Measurements from ENCODE around the gene DOK6. TPM values are rescaled to one million over a fixed set of nuclear protein-coding genes. Genes with fewer than 3 reads are reported as not detected.
A peak's percentile ranks its signal among the peaks of the same experiment; 100 is the strongest.

The DOK6 gene
- total RNA-seq, 1 donor from 2014 or later: 0.43 TPM

- H3K4me3 ChIP-seq: no peak overlapping the region
- Mint-ChIP-seq H3K27me3 (ENCODE audit: insufficient read depth, low read depth) (no peaks in the 10 kb centered on the region), H3K9me3 (peaks cover 2% of the 10 kb centered on the region)
Measured at GRCh38 chr18:69808399-69808798, 407.7 kb downstream of the DOK6 start.

GRCh38 chr18:69813559-69813958 is 412.9 kb downstream of the DOK6 start:
- no peak for TF ChIP-seq CTCF (IDR thresholded peaks at IDR 0.05)
- TF ChIP-seq EZH2phosphoT487 (IDR thresholded peaks at IDR 0.05): no peak
- TF ChIP-seq EZH2 (IDR thresholded peaks at IDR 0.05): no peak
- Histone ChIP-seq H3K4me1 (no peaks in the 10 kb centered on the region), H3K9me3 (ENCODE audit: low read depth) (no peaks in the 10 kb centered on the region), H3K27ac (no peak overlapping the region), H3K79me2 (ENCODE audit: low read depth) (no peaks in the 10 kb centered on the region), H3K4me2 (no peak overlapping the region), H2AFZ (replicated peaks) (no peak overlapping the region), H3K36me3 (no peaks in the 10 kb centered on the region), H3K9ac (no peak overlapping the region), H3K4me3 (no peak overlapping the region), H3K27me3 (no peaks in the 10 kb centered on the region), H4K20me1 (ENCODE audit: low read depth) (no peaks in the 10 kb centered on the region), H3F3A (ENCODE audit: low read depth) (no peaks in the 10 kb centered on the region)
- no peak for DNase-seq (ENCODE audit: low spot score)
- Mint-ChIP-seq H3K4me3 (no peak overlapping the region), H3K27ac (no peak overlapping the region), H3K36me3 (peaks cover 1% of the 10 kb centered on the region), H3K4me1 (no peaks in the 10 kb centered on the region), H3K27me3 (ENCODE audit: insufficient read depth, low read depth) (no peaks in the 10 kb centered on the region), H3K9me3 (peaks cover 4% of the 10 kb centered on the region)

More at GRCh38 chr18:69808399-69808798, 407.7 kb downstream of the DOK6 start:
- Mint-ChIP-seq H3K4me3 (no peak overlapping the region), H3K27ac (no peak overlapping the region), H3K4me1 (no peaks in the 10 kb centered on the region), H3K36me3 (peaks cover 1% of the 10 kb centered on the region)
- no peak overlapping the region for H3K27ac ChIP-seq
- H2AFZ ChIP-seq (replicated peaks): no peak overlapping the region
- no peaks in the 10 kb centered on the region for H3F3A ChIP-seq (ENCODE audit: low read depth)
- no peak overlapping the region for H3K4me2 ChIP-seq
- no peaks in the 10 kb centered on the region for H3K36me3 ChIP-seq
- H3K79me2 ChIP-seq (ENCODE audit: low read depth): no peaks in the 10 kb centered on the region
- no peak for DNase-seq (ENCODE audit: low spot score)
- no peaks in the 10 kb centered on the region for H4K20me1 ChIP-seq (ENCODE audit: low read depth)
- TF ChIP-seq CTCF (IDR thresholded peaks at IDR 0.05): no peak
- no peak for TF ChIP-seq EZH2phosphoT487 (IDR thresholded peaks at IDR 0.05)
- TF ChIP-seq EZH2 (IDR thresholded peaks at IDR 0.05): no peak
- no peaks in the 10 kb centered on the region for H3K27me3 ChIP-seq
- H3K9ac ChIP-seq: no peak overlapping the region
- no peaks in the 10 kb centered on the region for H3K9me3 ChIP-seq (ENCODE audit: low read depth)
- H3K4me1 ChIP-seq: no peaks in the 10 kb centered on the region

GRCh38 chr18:69814861-69815385 is 414.2 kb downstream of the DOK6 start:
- H3K4me1 ChIP-seq: no peaks in the 10 kb centered on the region
- no peaks in the 10 kb centered on the region for H3K27me3 Mint-ChIP-seq (ENCODE audit: insufficient read depth, low read depth)
- no peak overlapping the region for H3K27ac ChIP-seq
- H2AFZ ChIP-seq (replicated peaks): no peak overlapping the region
- no peak overlapping the region for H3K9ac ChIP-seq
- peaks cover under 1% of the 10 kb centered on the region for H3K36me3 Mint-ChIP-seq
- no peaks in the 10 kb centered on the region for H3K4me1 Mint-ChIP-seq
- H3K36me3 ChIP-seq: no peaks in the 10 kb centered on the region
- H3K79me2 ChIP-seq (ENCODE audit: low read depth): no peaks in the 10 kb centered on the region
- no peaks in the 10 kb centered on the region for H3F3A ChIP-seq (ENCODE audit: low read depth)
- no peak overlapping the region for H3K4me3 Mint-ChIP-seq
- peak overlapping the region; percentile 43 for H3K27ac Mint-ChIP-seq
- no peak for DNase-seq (ENCODE audit: low spot score)
- H3K9me3 Mint-ChIP-seq: peaks cover 4% of the 10 kb centered on the region
- H3K9me3 ChIP-seq (ENCODE audit: low read depth): no peaks in the 10 kb centered on the region
- H3K27me3 ChIP-seq: no peaks in the 10 kb centered on the region
- no peak overlapping the region for H3K4me3 ChIP-seq
- TF ChIP-seq EZH2 (IDR thresholded peaks at IDR 0.05) (no peak), EZH2phosphoT487 (IDR thresholded peaks at IDR 0.05) (no peak), CTCF (IDR thresholded peaks at IDR 0.05) (no peak)
- no peaks in the 10 kb centered on the region for H4K20me1 ChIP-seq (ENCODE audit: low read depth)
- no peak overlapping the region for H3K4me2 ChIP-seq
